ENCODE results near the gene ATRIP.

GRCh38 chr3:48503401-48504050 lies 57.0 kb downstream of the ATRIP start:
- TF ChIP-seq POLR2AphosphoS5 (IDR thresholded peaks at IDR 0.05) (peak in 2 of 3 donors; percentile 43 to 56), EP300 (IDR thresholded peaks at IDR 0.05) (no peak)

All from stomach (tissue), 4 donors.